Measurements from ENCODE around the gene APOBEC3C. TPM values are rescaled to one million over a fixed set of nuclear protein-coding genes. Genes with fewer than 3 reads are reported as not detected.
"Not testable (repeated sequence)": the region's sequence is repeated elsewhere in the genome, so short reads cannot be mapped to it uniquely, and the experiment has no call there.

Gene APOBEC3C
- total RNA-seq, 1 donor from 2014 or later, result 18.5 TPM

- DNase-seq (ENCODE audit: low read depth), result no peak
- no peak for TF ChIP-seq CTCF (conservative IDR thresholded peaks at IDR 0.05; ENCODE audit: low read depth, low read length)
- H3K4me3 ChIP-seq (ENCODE audit: low read depth, low read length), result peak overlapping the region; percentile 70
Measured at GRCh38 chr22:39041908-39042307, 27.9 kb downstream of the APOBEC3C start.

- not testable (repeated sequence) for DNase-seq (ENCODE audit: low read depth); H3K4me3 ChIP-seq (ENCODE audit: low read depth, low read length)
Measured at GRCh38 chr22:39043063-39043462, 29.0 kb downstream of the APOBEC3C start.

GRCh38 chr22:39045136-39045535 is 31.1 kb downstream of the APOBEC3C start:
- DNase-seq (ENCODE audit: low read depth); H3K4me3 ChIP-seq (ENCODE audit: low read depth, low read length): not testable (repeated sequence)

GRCh38 chr22:39049486-39049885 is 35.4 kb downstream of the APOBEC3C start:
- not testable (repeated sequence) for H3K4me3 ChIP-seq (ENCODE audit: low read depth, low read length)

GRCh38 chr22:39051844-39052495 is 37.9 kb downstream of the APOBEC3C start:
- not testable (repeated sequence) for DNase-seq (ENCODE audit: low read depth); H3K4me3 ChIP-seq (ENCODE audit: low read depth, low read length)

More at GRCh38 chr22:39049486-39049885, 35.4 kb downstream of the APOBEC3C start:
- DNase-seq (ENCODE audit: low read depth), result not testable (repeated sequence)

- DNase-seq (ENCODE audit: low read depth), result no peak
- no peak for TF ChIP-seq CTCF (conservative IDR thresholded peaks at IDR 0.05; ENCODE audit: low read depth, low read length)
- H3K4me3 ChIP-seq (ENCODE audit: low read depth, low read length), result no peak overlapping the region
Measured at GRCh38 chr22:39055658-39056057, 41.6 kb downstream of the APOBEC3C start.

- not testable (repeated sequence) for H3K4me3 ChIP-seq (ENCODE audit: low read depth, low read length); DNase-seq (ENCODE audit: low read depth)
Measured at GRCh38 chr22:39061290-39061689, 47.2 kb downstream of the APOBEC3C start.

GRCh38 chr22:39061951-39062350 is 47.9 kb downstream of the APOBEC3C start:
- DNase-seq (ENCODE audit: low read depth); H3K4me3 ChIP-seq (ENCODE audit: low read depth, low read length): not testable (repeated sequence)

- not testable (repeated sequence) for H3K4me3 ChIP-seq (ENCODE audit: low read depth, low read length); DNase-seq (ENCODE audit: low read depth)
Measured at GRCh38 chr22:39063904-39064303, 49.8 kb downstream of the APOBEC3C start.

GRCh38 chr22:39066442-39067276 is 52.6 kb downstream of the APOBEC3C start:
- DNase-seq (ENCODE audit: low read depth); H3K4me3 ChIP-seq (ENCODE audit: low read depth, low read length): not testable (repeated sequence)

- H3K4me3 ChIP-seq (ENCODE audit: low read depth, low read length), result no peak overlapping the region
- no peak for TF ChIP-seq CTCF (conservative IDR thresholded peaks at IDR 0.05; ENCODE audit: low read depth, low read length)
- DNase-seq (ENCODE audit: low read depth), result no peak
Measured at GRCh38 chr22:39068033-39068785, 54.2 kb downstream of the APOBEC3C start.

Measured in epithelial cell of proximal tubule (primary cell).